Measurements from ENCODE around the gene PSMA6. TPM values are rescaled to one million over a fixed set of nuclear protein-coding genes. Genes with fewer than 3 reads are reported as not detected.
"Not testable (repeated sequence)": the region's sequence is repeated elsewhere in the genome, so short reads cannot be mapped to it uniquely, and the experiment has no call there.

Gene PSMA6
- total RNA-seq, 4 donors from 2014 or later: 97.4 to 157 (median 133) TPM

GRCh38 chr14:35245051-35245450, 47.1 kb upstream of the PSMA6 start:
- no peak for ATAC-seq
- H3K36me3 ChIP-seq: no peaks in the 10 kb centered on the region
- no peak overlapping the region for H3K4me3 ChIP-seq
- TF ChIP-seq EP300 (IDR thresholded peaks at IDR 0.05) (no peak), POLR2AphosphoS5 (IDR thresholded peaks at IDR 0.05) (no peak), CTCF (IDR thresholded peaks at IDR 0.05) (no peak), POLR2A (IDR thresholded peaks at IDR 0.05) (no peak)
- H3K4me1 ChIP-seq: peaks cover 0 to 19% (median 4%) of the 10 kb centered on the region in 3 donors
- H3K27me3 ChIP-seq: no peaks in the 10 kb centered on the region
- H3K27ac ChIP-seq: no peak overlapping the region
- WGBS, 2 donors (ENCODE audit: low coverage in 1 of 2): 81 to 93% methylated on average over 3 of the region's 4 CpGs
- H3K9me3 ChIP-seq: no peaks in the 10 kb centered on the region

GRCh38 chr14:35247777-35248475, 44.3 kb upstream of the PSMA6 start:
- Histone ChIP-seq H3K27ac (peak overlapping the region in 3 of 4 donors; percentile 2 to 41 (median 30)), H3K36me3 (no peaks in the 10 kb centered on the region), H3K4me1 (peaks cover 0 to 19% (median 4%) of the 10 kb centered on the region in 3 donors), H3K4me3 (no peak overlapping the region), H3K27me3 (no peaks in the 10 kb centered on the region), H3K9me3 (no peaks in the 10 kb centered on the region)
- TF ChIP-seq POLR2AphosphoS5 (IDR thresholded peaks at IDR 0.05): no peak
- no peak for TF ChIP-seq CTCF (IDR thresholded peaks at IDR 0.05)
- TF ChIP-seq POLR2A (IDR thresholded peaks at IDR 0.05): no peak
- TF ChIP-seq EP300 (IDR thresholded peaks at IDR 0.05): no peak
- 27 to 31% methylated on average over 3 to 4 of the region's 4 CpGs for WGBS, 2 donors (ENCODE audit: low coverage in 1 of 2)
- no peak for ATAC-seq

GRCh38 chr14:35248476-35248788, 43.8 kb upstream of the PSMA6 start:
- peaks cover 0 to 19% (median 4%) of the 10 kb centered on the region in 3 donors for H3K4me1 ChIP-seq
- H3K36me3 ChIP-seq: no peaks in the 10 kb centered on the region
- H3K27ac ChIP-seq: peak overlapping the region in 2 of 4 donors; percentile 2 to 30
- H3K9me3 ChIP-seq: no peaks in the 10 kb centered on the region
- ATAC-seq: no peak
- no peak overlapping the region for H3K4me3 ChIP-seq
- TF ChIP-seq POLR2A (IDR thresholded peaks at IDR 0.05) (no peak), POLR2AphosphoS5 (IDR thresholded peaks at IDR 0.05) (no peak), EP300 (IDR thresholded peaks at IDR 0.05) (no peak), CTCF (IDR thresholded peaks at IDR 0.05) (no peak)
- H3K27me3 ChIP-seq: no peaks in the 10 kb centered on the region

GRCh38 chr14:35250319-35250718, 41.9 kb upstream of the PSMA6 start:
- H3K4me3 ChIP-seq: no peak overlapping the region
- H3K9me3 ChIP-seq: no peaks in the 10 kb centered on the region
- peaks cover 0 to 19% (median 4%) of the 10 kb centered on the region in 3 donors for H3K4me1 ChIP-seq
- no peaks in the 10 kb centered on the region for H3K36me3 ChIP-seq
- no peak overlapping the region for H3K27ac ChIP-seq
- H3K27me3 ChIP-seq: no peaks in the 10 kb centered on the region
- 55 to 82% methylated on average over 4 of the region's 4 CpGs for WGBS, 2 donors (ENCODE audit: low coverage in 1 of 2)
- no peak for ATAC-seq
- TF ChIP-seq POLR2A (IDR thresholded peaks at IDR 0.05): no peak
- TF ChIP-seq POLR2AphosphoS5 (IDR thresholded peaks at IDR 0.05): no peak
- TF ChIP-seq CTCF (IDR thresholded peaks at IDR 0.05): no peak
- TF ChIP-seq EP300 (IDR thresholded peaks at IDR 0.05): no peak

- WGBS, 2 donors (ENCODE audit: low coverage in 1 of 2): 67 to 86% methylated on average over 1 of the region's 1 CpG
- Histone ChIP-seq H3K27ac (no peak overlapping the region), H3K4me3 (no peak overlapping the region), H3K36me3 (no peaks in the 10 kb centered on the region), H3K4me1 (peaks cover 0 to 19% (median 4%) of the 10 kb centered on the region in 3 donors), H3K27me3 (no peaks in the 10 kb centered on the region), H3K9me3 (no peaks in the 10 kb centered on the region)
- no peak for ATAC-seq
- TF ChIP-seq POLR2AphosphoS5 (IDR thresholded peaks at IDR 0.05) (no peak), CTCF (IDR thresholded peaks at IDR 0.05) (no peak), POLR2A (IDR thresholded peaks at IDR 0.05) (no peak), EP300 (IDR thresholded peaks at IDR 0.05) (no peak)
Observed at GRCh38 chr14:35252451-35252868, 39.7 kb upstream of the PSMA6 start.

GRCh38 chr14:35253056-35253455, 39.1 kb upstream of the PSMA6 start:
- ATAC-seq, H3K27ac ChIP-seq: not testable (repeated sequence)
- 80 to 100% methylated on average over 1 of the region's 3 CpGs for WGBS, 2 donors (ENCODE audit: low coverage in 1 of 2)

GRCh38 chr14:35254034-35254622, 38.1 kb upstream of the PSMA6 start:
- not testable (repeated sequence) for H3K4me3 ChIP-seq, H3K4me1 ChIP-seq, H3K27ac ChIP-seq, H3K9me3 ChIP-seq, H3K36me3 ChIP-seq, ATAC-seq, H3K27me3 ChIP-seq
- WGBS, 2 donors (ENCODE audit: low coverage in 1 of 2): 83 to 98% methylated on average over 4 to 7 of the region's 7 CpGs

More at GRCh38 chr14:35253056-35253455, 39.1 kb upstream of the PSMA6 start:
- H3K36me3 ChIP-seq, H3K4me3 ChIP-seq, H3K9me3 ChIP-seq, H3K27me3 ChIP-seq: not testable (repeated sequence)
- peaks cover 0 to 14% (median 1%) of the 10 kb centered on the region in 3 donors for H3K4me1 ChIP-seq

All from gastroesophageal sphincter (tissue), 4 donors.